HCT116 (cell line): ENCODE results near the gene RAD51D. TPM values are rescaled to one million over a fixed set of nuclear protein-coding genes. Genes with fewer than 3 reads are reported as not detected.

Experiments
- ATAC-seq: fragments of 200-7000 bp; cut with Tn5 transposase; 2 replicates; pipeline ENCODE4 v1.9.1; 2020; ENCODE audit warnings: mild to moderate bottlenecking, moderate library complexity
- BruUV-seq: library from RNA; stranded (reverse); fragments of 400-500 nt; replicated peaks from 2 replicates; lab custom pipeline; 2021; lab: Mats Ljungman, UMichigan
- CTCF ChIA-PET: fragments of 300-600 bp; sonication (Branson Sonifier 250); formaldehyde crosslinking; loops from one replicate; lab custom pipeline; 2021; ENCODE audit warnings: antibody characterized with exemption; lab: Charles Lee
- POLR2A ChIA-PET: fragments of 300-600, 350-600 bp; sonication (Branson Sonifier 250); formaldehyde crosslinking; loops from one replicate; lab custom pipeline; 2021; ENCODE audit warnings: antibody characterized with exemption; lab: Charles Lee
- RAD21 ChIA-PET, 2 experiments: fragments of 300-600 bp; sonication (Branson Sonifier 250); formaldehyde crosslinking; loops; one replicate each; lab custom pipeline; 2023; ENCODE audit warnings: low total read pairs in 2 of 2; ENCODE audit not compliant: uncharacterized antibody in 2 of 2, unreplicated experiment in 2 of 2, low non-redundant PET in 1 of 2; lab: Charles Lee
- DNase-seq: peaks from one replicate; pipeline ENCODE4 v3.0.0-alpha.2; 2010; ENCODE audit warnings: low read depth, low spot score
- H2AFZ ChIP-seq: fragments of 200-600 bp; shearing (Covaris generic), sonication (generic); 2 replicates; pipeline ENCODE4 v1.6.1; 2017; ENCODE audit warnings: low read depth, mixed run types, mixed read lengths, antibody characterized with exemption, low read length; ENCODE audit not compliant: poor library complexity, severe bottlenecking
- H3K27ac ChIP-seq: 2 replicates; pipeline ENCODE4 v1.5.1; 2012; ENCODE audit warnings: low read depth, low read length
- H3K27me3 ChIP-seq: fragments of 200-600 bp; sonication (generic); 2 replicates; pipeline ENCODE4 v1.6.1; 2016; ENCODE audit warnings: mixed run types, low read length, mixed read lengths; ENCODE audit not compliant: insufficient read depth
- H3K36me3 ChIP-seq, 2 experiments: fragments of 200-500 bp in 1 of 2; fragments of 200-600 bp in 1 of 2; sonication (Bioruptor generic) in 1 of 2; sonication (generic) in 1 of 2; 2 replicates each; pipeline versions ENCODE4 v1.5.1 to v1.6.1; 2014 to 2016; ENCODE audit warnings: low read length in 2 of 2, inconsistent platforms in 1 of 2, mixed read lengths in 1 of 2, mixed run types in 1 of 2; ENCODE audit not compliant: insufficient read depth in 2 of 2, control insufficient read depth in 1 of 2
- H3K4me1 ChIP-seq, 2 experiments: fragments of 200-600 bp in 1 of 2; sonication (generic) in 1 of 2; 2 replicates each; pipeline versions ENCODE4 v1.5.1 to v1.6.1; 2012 to 2017; ENCODE audit warnings: low read length in 2 of 2, inconsistent platforms in 1 of 2, mild to moderate bottlenecking in 1 of 2, mixed read lengths in 1 of 2, mixed run types in 1 of 2, moderate library complexity in 1 of 2; ENCODE audit not compliant: insufficient read depth in 2 of 2, control insufficient read depth in 1 of 2
- H3K4me2 ChIP-seq: fragments of 200-600 bp; sonication (generic); 2 replicates; pipeline ENCODE4 v1.6.1; 2017; ENCODE audit warnings: mixed run types, low read length, mixed read lengths
- H3K4me3 ChIP-seq, 2 experiments: fragments of 200-600 bp in 1 of 2; sonication (generic) in 1 of 2; replicated peaks in 1 of 2; 2 replicates each; pipeline ENCODE4 v1.5.1; 2011 to 2016; ENCODE audit warnings: low read length in 2 of 2, control low read depth in 1 of 2, low read depth in 1 of 2, mild to moderate bottlenecking in 1 of 2, mixed read lengths in 1 of 2, mixed run types in 1 of 2
- H3K79me2 ChIP-seq: fragments of 200-600 bp; sonication (generic); 2 replicates; pipeline ENCODE4 v1.6.1; 2017; ENCODE audit warnings: mild to moderate bottlenecking, mixed run types, low read length, moderate library complexity, mixed read lengths; ENCODE audit not compliant: insufficient read depth
- H3K9ac ChIP-seq: fragments of 200-600 bp; sonication (generic); 2 replicates; pipeline ENCODE4 v1.6.1; 2016; ENCODE audit warnings: low read length, mixed read lengths
- H3K9me2 ChIP-seq: fragments of 200-600 bp; sonication (generic), shearing (Covaris generic); 2 replicates; pipeline ENCODE4 v1.6.1; 2017; ENCODE audit warnings: mixed run types, mild to moderate bottlenecking, moderate library complexity; ENCODE audit not compliant: insufficient read depth
- H3K9me3 ChIP-seq, 2 experiments: fragments of 200-500 bp in 1 of 2; fragments of 200-600 bp in 1 of 2; sonication (Bioruptor generic) in 1 of 2; sonication (generic) in 1 of 2; 2 replicates each; pipeline ENCODE4 v1.6.1; 2014 to 2017; ENCODE audit warnings: low read length in 2 of 2, mixed read lengths in 2 of 2, inconsistent platforms in 1 of 2, low read depth in 1 of 2, mild to moderate bottlenecking in 1 of 2, mixed run types in 1 of 2, moderate library complexity in 1 of 2; ENCODE audit not compliant: control insufficient read depth in 1 of 2, insufficient read depth in 1 of 2
- H4K20me1 ChIP-seq: fragments of 200-600 bp; sonication (generic), shearing (Covaris generic); 2 replicates; pipeline ENCODE4 v1.6.1; 2017; ENCODE audit warnings: mixed run types, mild to moderate bottlenecking, moderate library complexity; ENCODE audit not compliant: insufficient read depth
- CBX3 ChIP-seq: IDR thresholded peaks from 2 replicates; pipeline ENCODE4 v1.6.1; 2012; ENCODE audit warnings: low read depth
- CEBPB ChIP-seq: IDR thresholded peaks from 2 replicates; pipeline ENCODE4 v1.6.1; 2012; ENCODE audit warnings: low read depth
- EGR1 ChIP-seq: IDR thresholded peaks from 2 replicates; pipeline ENCODE4 v1.6.1; 2012; ENCODE audit warnings: low read depth
- ELF1 ChIP-seq: IDR thresholded peaks from 2 replicates; pipeline ENCODE4 v1.6.1; 2012; ENCODE audit warnings: low read depth, borderline replicate concordance
- EZH2 ChIP-seq: fragments of 200-600 bp; sonication (generic); IDR thresholded peaks from 2 replicates; pipeline ENCODE4 v1.6.1; 2017; ENCODE audit warnings: antibody characterized with exemption, mixed run types
- FOSL1 ChIP-seq: IDR thresholded peaks from 2 replicates; pipeline ENCODE4 v1.6.1; 2012; ENCODE audit warnings: low read depth
- JUND ChIP-seq: IDR thresholded peaks from 2 replicates; pipeline ENCODE4 v1.6.1; 2012
- POLR2A ChIP-seq: IDR thresholded peaks from 2 replicates; pipeline ENCODE4 v1.7.0; 2011; ENCODE audit warnings: borderline replicate concordance; ENCODE audit not compliant: insufficient read depth, insufficient read length; ENCODE audit errors: extremely low read depth
- POLR2AphosphoS5 ChIP-seq: IDR thresholded peaks from 2 replicates; pipeline ENCODE4 v1.6.1; 2011; ENCODE audit warnings: mild to moderate bottlenecking, low read depth, low read length, moderate library complexity
- SIN3A ChIP-seq: IDR thresholded peaks from 2 replicates; pipeline ENCODE4 v1.6.1; 2012; ENCODE audit warnings: low read depth
- SP1 ChIP-seq: IDR thresholded peaks from 2 replicates; pipeline ENCODE4 v1.6.1; 2012; ENCODE audit warnings: low read depth
- SRF ChIP-seq: IDR thresholded peaks from 2 replicates; pipeline ENCODE4 v1.6.1; 2012; ENCODE audit warnings: low read depth
- YY1 ChIP-seq: IDR thresholded peaks from 2 replicates; pipeline ENCODE4 v1.6.1; 2011; ENCODE audit warnings: low read length, low read depth, moderate library complexity, mild to moderate bottlenecking; ENCODE audit not compliant: insufficient replicate concordance; ENCODE audit errors: extremely low read depth
- ZFX ChIP-seq: fragments of 450-650 bp; IDR thresholded peaks from 2 replicates; pipeline ENCODE4 v1.6.1; 2017
- ZNF274 ChIP-seq: fragments of 200-500 bp; sonication (Bioruptor generic); IDR thresholded peaks from 2 replicates; pipeline ENCODE4 v1.6.1; 2014; ENCODE audit warnings: mild to moderate bottlenecking, low read depth, low read length, inconsistent platforms
- intact Hi-C: fragments of 100-400 bp; cut with micrococcal nuclease; formaldehyde crosslinking; loops from 2 replicates; pipeline ENCODE4 v1.10.0; 2022
- total RNA-seq: library from RNA; stranded (reverse); gene quantifications from one replicate; pipeline ENCODE4 v1.2.1, GENCODE V29; 2021; ENCODE audit not compliant: unreplicated experiment
- TF ChIP-seq, protein P1 (sequence below), 3 experiments: fragments of 200-600 bp in 1 of 3; sonication (generic) in 1 of 3; IDR thresholded peaks in 2 of 3; conservative IDR thresholded peaks in 1 of 3; 2 replicates each; pipeline ENCODE4 v1.5.1; 2012 to 2017; ENCODE audit warnings: low read depth in 2 of 3, low read length in 2 of 3, antibody characterized with exemption in 1 of 3, borderline replicate concordance in 1 of 3, control low read depth in 1 of 3, mild to moderate bottlenecking in 1 of 3, mixed read lengths in 1 of 3, mixed run types in 1 of 3, moderate library complexity in 1 of 3; ENCODE audit not compliant: insufficient read depth in 1 of 3
- TF ChIP-seq, protein P2 (sequence below): IDR thresholded peaks from 2 replicates; pipeline ENCODE4 v1.6.1; 2012
- TF ChIP-seq, protein P3 (sequence below): IDR thresholded peaks from 2 replicates; pipeline ENCODE4 v1.6.1; 2011; ENCODE audit warnings: mild to moderate bottlenecking, low read length, moderate library complexity; ENCODE audit not compliant: insufficient replicate concordance; ENCODE audit errors: extremely low read depth

The RAD51D gene
- total RNA-seq, 1 experiment from 2014 or later: 12.9 TPM

DNA sequence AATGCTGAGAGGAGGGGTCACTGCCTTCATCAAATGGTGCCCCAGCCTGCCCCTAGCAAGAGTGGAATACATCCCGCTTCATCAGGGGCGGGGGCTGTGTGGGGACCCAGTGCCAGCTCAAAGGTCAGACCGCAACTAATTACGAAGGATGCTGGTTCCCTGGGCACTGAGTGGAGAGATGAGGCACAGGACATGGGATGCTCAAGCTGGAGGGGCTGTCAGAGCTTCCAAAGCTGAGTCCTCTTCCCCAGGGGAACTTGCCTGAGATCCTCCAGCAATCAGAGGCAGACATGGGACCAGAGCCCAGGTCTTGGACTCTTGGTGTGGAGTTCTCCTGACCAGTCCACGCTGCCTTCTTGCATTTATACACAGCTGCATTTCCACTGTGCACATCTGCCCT lies 46.9 kb upstream of the RAD51D start:
- BruUV-seq: no TSS peak
- H2AFZ ChIP-seq: no peak overlapping the region
- intact Hi-C loops: no loop called here
- H3K4me3 ChIP-seq: no peak overlapping the region
- 0 out of 2 replicates have a peak, but pooled peaks cover 4% of the 10 kb centered on the region for H3K27me3 ChIP-seq
- H3K79me2 ChIP-seq: no peaks in the 10 kb centered on the region
- H3K36me3 ChIP-seq: no peaks in the 10 kb centered on the region
- no peaks in the 10 kb centered on the region; the same call in 1 of the 2 replicates for H3K9me2 ChIP-seq
- ChIA-PET RAD21 (no interaction called here), POLR2A (no interaction called here), CTCF (interaction anchor here (0.9 kb wide), 1 partner anchor 367 kb away, joined by 3 read pairs; no protein-coding TSS in a partner anchor)
- no peak overlapping the region for H3K9ac ChIP-seq
- ATAC-seq (no peak), DNase-seq (no peak)
- H4K20me1 ChIP-seq: no peaks in the 10 kb centered on the region
- no peak overlapping the region for H3K27ac ChIP-seq
- no peak overlapping the region for H3K4me2 ChIP-seq
- TF ChIP-seq EGR1: no peak
- TF ChIP-seq, protein P1, sequence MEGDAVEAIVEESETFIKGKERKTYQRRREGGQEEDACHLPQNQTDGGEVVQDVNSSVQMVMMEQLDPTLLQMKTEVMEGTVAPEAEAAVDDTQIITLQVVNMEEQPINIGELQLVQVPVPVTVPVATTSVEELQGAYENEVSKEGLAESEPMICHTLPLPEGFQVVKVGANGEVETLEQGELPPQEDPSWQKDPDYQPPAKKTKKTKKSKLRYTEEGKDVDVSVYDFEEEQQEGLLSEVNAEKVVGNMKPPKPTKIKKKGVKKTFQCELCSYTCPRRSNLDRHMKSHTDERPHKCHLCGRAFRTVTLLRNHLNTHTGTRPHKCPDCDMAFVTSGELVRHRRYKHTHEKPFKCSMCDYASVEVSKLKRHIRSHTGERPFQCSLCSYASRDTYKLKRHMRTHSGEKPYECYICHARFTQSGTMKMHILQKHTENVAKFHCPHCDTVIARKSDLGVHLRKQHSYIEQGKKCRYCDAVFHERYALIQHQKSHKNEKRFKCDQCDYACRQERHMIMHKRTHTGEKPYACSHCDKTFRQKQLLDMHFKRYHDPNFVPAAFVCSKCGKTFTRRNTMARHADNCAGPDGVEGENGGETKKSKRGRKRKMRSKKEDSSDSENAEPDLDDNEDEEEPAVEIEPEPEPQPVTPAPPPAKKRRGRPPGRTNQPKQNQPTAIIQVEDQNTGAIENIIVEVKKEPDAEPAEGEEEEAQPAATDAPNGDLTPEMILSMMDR (IDR thresholded peaks at IDR 0.05 in 2 of 3, conservative IDR thresholded peaks at IDR 0.05 in 1 of 3; ENCODE audit: borderline replicate concordance in 1 of 3, insufficient read depth in 1 of 3, low read depth in 2 of 3, low read length in 2 of 3): no peak
- no peak for TF ChIP-seq YY1
- no peak for TF ChIP-seq ZNF274
- TF ChIP-seq FOSL1: no peak
- no peak for TF ChIP-seq EZH2
- TF ChIP-seq JUND: no peak
- no peak for TF ChIP-seq ELF1
- no peak for TF ChIP-seq ZFX
- no peak for TF ChIP-seq SP1
- no peak for TF ChIP-seq CEBPB
- TF ChIP-seq, protein P2, sequence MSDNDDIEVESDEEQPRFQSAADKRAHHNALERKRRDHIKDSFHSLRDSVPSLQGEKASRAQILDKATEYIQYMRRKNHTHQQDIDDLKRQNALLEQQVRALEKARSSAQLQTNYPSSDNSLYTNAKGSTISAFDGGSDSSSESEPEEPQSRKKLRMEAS: no peak
- no peak for TF ChIP-seq CBX3
- no peak for TF ChIP-seq POLR2A
- no peak for TF ChIP-seq POLR2AphosphoS5
- no peak for TF ChIP-seq SRF
- no peak for TF ChIP-seq SIN3A
- TF ChIP-seq, protein P3, sequence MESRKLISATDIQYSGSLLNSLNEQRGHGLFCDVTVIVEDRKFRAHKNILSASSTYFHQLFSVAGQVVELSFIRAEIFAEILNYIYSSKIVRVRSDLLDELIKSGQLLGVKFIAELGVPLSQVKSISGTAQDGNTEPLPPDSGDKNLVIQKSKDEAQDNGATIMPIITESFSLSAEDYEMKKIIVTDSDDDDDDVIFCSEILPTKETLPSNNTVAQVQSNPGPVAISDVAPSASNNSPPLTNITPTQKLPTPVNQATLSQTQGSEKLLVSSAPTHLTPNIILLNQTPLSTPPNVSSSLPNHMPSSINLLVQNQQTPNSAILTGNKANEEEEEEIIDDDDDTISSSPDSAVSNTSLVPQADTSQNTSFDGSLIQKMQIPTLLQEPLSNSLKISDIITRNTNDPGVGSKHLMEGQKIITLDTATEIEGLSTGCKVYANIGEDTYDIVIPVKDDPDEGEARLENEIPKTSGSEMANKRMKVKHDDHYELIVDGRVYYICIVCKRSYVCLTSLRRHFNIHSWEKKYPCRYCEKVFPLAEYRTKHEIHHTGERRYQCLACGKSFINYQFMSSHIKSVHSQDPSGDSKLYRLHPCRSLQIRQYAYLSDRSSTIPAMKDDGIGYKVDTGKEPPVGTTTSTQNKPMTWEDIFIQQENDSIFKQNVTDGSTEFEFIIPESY: no peak
- no peaks in the 10 kb centered on the region for H3K4me1 ChIP-seq
- no peaks in the 10 kb centered on the region for H3K9me3 ChIP-seq
